ENCODE results near the gene HOXA3.

HOXA3 gene

GRCh38 chr7:27179030-27179429 is 26.6 kb upstream of the HOXA3 start:
- no peak for DNase-seq (ENCODE audit: low read depth in 1 of 2, low spot score in 1 of 2)
- TF ChIP-seq REST (IDR thresholded peaks at IDR 0.05; ENCODE audit: insufficient replicate concordance, low read depth) (no peak), SPI1 (IDR thresholded peaks at IDR 0.05; ENCODE audit: borderline replicate concordance, low read depth) (no peak)
- H3K4me3 ChIP-seq (replicated peaks; ENCODE audit: insufficient read depth, low read length): no peak overlapping the region
- no peak overlapping the region for H3K27ac ChIP-seq (replicated peaks)
- peaks cover 47% of the 10 kb centered on the region for H3K27me3 ChIP-seq (ENCODE audit: insufficient read depth, poor library complexity, severe bottlenecking)

GRCh38 chr7:27178366-27178765 is 26.0 kb upstream of the HOXA3 start:
- no peak overlapping the region for H3K27ac ChIP-seq (replicated peaks)
- peaks cover 44% of the 10 kb centered on the region for H3K27me3 ChIP-seq (ENCODE audit: insufficient read depth, poor library complexity, severe bottlenecking)
- DNase-seq (ENCODE audit: low read depth in 1 of 2, low spot score in 1 of 2): no peak
- no peak overlapping the region for H3K4me3 ChIP-seq (replicated peaks; ENCODE audit: insufficient read depth, low read length)
- TF ChIP-seq CTCF (IDR thresholded peaks at IDR 0.05; ENCODE audit: insufficient read depth, low read length) (no peak), POLR2AphosphoS5 (IDR thresholded peaks at IDR 0.05; ENCODE audit: low read depth) (no peak), REST (IDR thresholded peaks at IDR 0.05; ENCODE audit: insufficient replicate concordance, low read depth) (no peak)

- H3K4me3 ChIP-seq (replicated peaks; ENCODE audit: insufficient read depth, low read length): no peak overlapping the region
- no peak for DNase-seq (ENCODE audit: low read depth in 1 of 2, low spot score in 1 of 2)
- H3K27ac ChIP-seq (replicated peaks): no peak overlapping the region
- TF ChIP-seq GABPA (IDR thresholded peaks at IDR 0.05; ENCODE audit: low read depth) (no peak), POLR2AphosphoS5 (IDR thresholded peaks at IDR 0.05; ENCODE audit: low read depth) (no peak), REST (IDR thresholded peaks at IDR 0.05; ENCODE audit: insufficient replicate concordance, low read depth) (no peak), CTCF (IDR thresholded peaks at IDR 0.05; ENCODE audit: insufficient read depth, low read length) (no peak), SPI1 (IDR thresholded peaks at IDR 0.05; ENCODE audit: borderline replicate concordance, low read depth) (no peak)
- peaks cover 43% of the 10 kb centered on the region for H3K27me3 ChIP-seq (ENCODE audit: insufficient read depth, poor library complexity, severe bottlenecking)
These were observed 25.5 kb upstream of the HOXA3 start for GRCh38 chr7:27177795-27178320.

All from HL-60 (cell line).